K562 (cell line): Measurements from ENCODE around the gene HSPA1L. TPM values are rescaled to one million over a fixed set of nuclear protein-coding genes. Genes with fewer than 3 reads are reported as not detected.

Source experiments
- ATF1 ChIP-seq, 2 experiments: fragments of 450-650 bp in 1 of 2; IDR thresholded peaks; 2 replicates each; pipeline ENCODE4 v1.6.1; 2016; ENCODE audit warnings: missing compliant biosample characterization in 1 of 2, missing genetic modification characterization in 1 of 2
- CBX2 ChIP-seq: fragments of 200-600 bp; sonication (generic); IDR thresholded peaks from one replicate; pipeline ENCODE4 v1.6.1; 2012; ENCODE audit warnings: mild to moderate bottlenecking, low read length, inconsistent platforms; ENCODE audit not compliant: insufficient read depth, poor library complexity, severe bottlenecking
- CBX8 ChIP-seq: fragments of 200-600 bp; sonication (generic); IDR thresholded peaks from 2 replicates; pipeline ENCODE4 v1.6.1; 2012; ENCODE audit warnings: borderline replicate concordance, mixed run types, low read depth, mild to moderate bottlenecking, moderate library complexity, mixed read lengths, low read length, control low read depth, inconsistent platforms; ENCODE audit not compliant: poor library complexity, severe bottlenecking; ENCODE audit errors: extremely low read depth
- FOXK2 ChIP-seq, 2 experiments: fragments of 450-650 bp; IDR thresholded peaks in 1 of 2; conservative IDR thresholded peaks in 1 of 2; 2 replicates each; pipeline ENCODE4 v1.6.1; 2016; ENCODE audit warnings: low read depth in 2 of 2, mild to moderate bottlenecking in 1 of 2
- GTF2A2 ChIP-seq: IDR thresholded peaks from 2 replicates; pipeline ENCODE4 v1.6.1; 2016; ENCODE audit warnings: mild to moderate bottlenecking, missing genetic modification characterization, missing compliant biosample characterization
- NR1H2 ChIP-seq: sonication (generic); formaldehyde crosslinking; IDR thresholded peaks from 2 replicates; pipeline ENCODE4 v1.4.0; 2020; ENCODE audit warnings: mild to moderate bottlenecking, missing genetic modification reagents
- NR4A1 ChIP-seq, 2 experiments: fragments of 250-450 bp in 1 of 2; fragments of 450-650 bp in 1 of 2; sonication (Bioruptor Pico) in 1 of 2; IDR thresholded peaks; 2 replicates each; pipeline versions ENCODE4 v1.4.0 to v1.6.1; 2016 to 2020; ENCODE audit warnings: mild to moderate bottlenecking in 2 of 2, missing compliant biosample characterization in 1 of 2, missing genetic modification characterization in 1 of 2, moderate library complexity in 1 of 2
- NRF1 ChIP-seq, 2 experiments: fragments of 450-650 bp; IDR thresholded peaks in 1 of 2; conservative IDR thresholded peaks in 1 of 2; 2 replicates each; pipeline ENCODE4 v1.6.1; 2014; ENCODE audit warnings: mild to moderate bottlenecking in 2 of 2
- PYGO2 ChIP-seq: fragments of 450-650 bp; IDR thresholded peaks from 2 replicates; pipeline ENCODE4 v1.6.1; 2016; ENCODE audit warnings: mild to moderate bottlenecking, missing genetic modification characterization, moderate library complexity, missing compliant biosample characterization
- RBFOX2 ChIP-seq: fragments of 200-400 bp; formaldehyde crosslinking; IDR thresholded peaks from 2 replicates; pipeline ENCODE4 v1.6.1; 2017; ENCODE audit warnings: low read depth, mild to moderate bottlenecking, low read length, moderate library complexity
- RBM17 ChIP-seq: fragments of 200-400 bp; formaldehyde crosslinking; IDR thresholded peaks from 2 replicates; pipeline ENCODE4 v1.6.1; 2017; ENCODE audit warnings: low read depth, mild to moderate bottlenecking, low read length, borderline replicate concordance
- RBM22 ChIP-seq: fragments of 200-400 bp; formaldehyde crosslinking; IDR thresholded peaks from 2 replicates; pipeline ENCODE4 v1.6.1; 2018; ENCODE audit warnings: low read length, low read depth; ENCODE audit not compliant: poor library complexity, severe bottlenecking
- SAFB ChIP-seq: fragments of 200-400 bp; formaldehyde crosslinking; IDR thresholded peaks from 2 replicates; pipeline ENCODE4 v1.6.1; 2017; ENCODE audit warnings: low read depth, low read length, borderline replicate concordance
- SRSF7 ChIP-seq: fragments of 200-400 bp; formaldehyde crosslinking; optimal IDR thresholded peaks from 2 replicates; pipeline ENCODE3; 2017; ENCODE audit warnings: mild to moderate bottlenecking, low read depth, low read length
- TCF3 ChIP-seq: sonication (generic); formaldehyde crosslinking; IDR thresholded peaks from 2 replicates; pipeline ENCODE4 v1.4.0; 2020; ENCODE audit warnings: mild to moderate bottlenecking, missing genetic modification reagents
- XRCC3 ChIP-seq: fragments of 450-650 bp; IDR thresholded peaks from 2 replicates; pipeline ENCODE4 v1.6.1; 2017; ENCODE audit warnings: mild to moderate bottlenecking, moderate library complexity
- ZNF232 ChIP-seq: sonication (generic); formaldehyde crosslinking; IDR thresholded peaks from 2 replicates; pipeline ENCODE4 v1.8.0; 2022; ENCODE audit warnings: mild to moderate bottlenecking, missing genetic modification reagents
- polyA plus RNA-seq, 8 experiments: library from polyadenylated mRNA; depleted of rRNA in 4 of 8; stranded (reverse) in 5 of 8; unstranded in 3 of 8; fragments of >200 nt; fragmentation: Nextera tagmentation in 2 of 8; fragmentation: Illumina TruSeq in 1 of 8; extraction: Ambion mirVana in 2 of 8; extraction: Trizol in 1 of 8; gene quantifications; 2 replicates each; pipeline versions ENCODE4 v1.2.1 to v1.2.3, GENCODE V29; 2011 to 2014; ENCODE audit warnings: inconsistent platforms in 1 of 8, missing spikeins in 1 of 8
- total RNA-seq, 7 experiments: library from RNA; depleted of rRNA in 6 of 7; stranded (reverse); fragments of >200 nt in 6 of 7; fragmentation: Illumina TruSeq in 2 of 7; extraction: Trizol in 2 of 7; gene quantifications; 2 replicates each; pipeline versions ENCODE4 v1.2.1 to v1.2.3, GENCODE V29; 2011 to 2021; ENCODE audit warnings: low replicate concordance in 1 of 7
- TF ChIP-seq, protein P1 (sequence below): fragments of 150-350 bp; conservative IDR thresholded peaks from 2 replicates; pipeline ENCODE4 v1.6.1; 2014; ENCODE audit warnings: low read length
- TF ChIP-seq, protein P2 (sequence below): fragments of 150-350 bp; IDR thresholded peaks from 2 replicates; pipeline ENCODE4 v1.6.1; 2014; ENCODE audit warnings: low read depth, mild to moderate bottlenecking, low read length, borderline replicate concordance
- TF ChIP-seq, protein P3 (sequence below), 3 experiments: fragments of 200-800 bp in 1 of 3; sonication (Bioruptor generic) in 1 of 3; sonication (generic) in 1 of 3; formaldehyde crosslinking in 1 of 3; IDR thresholded peaks; 2 replicates each; pipeline versions ENCODE4 v1.6.1 to v1.8.0; 2016 to 2022; ENCODE audit warnings: mild to moderate bottlenecking in 2 of 3, missing compliant biosample characterization in 2 of 3, missing genetic modification characterization in 2 of 3, missing genetic modification reagents in 1 of 3

Gene HSPA1L
- total and polyA plus RNA-seq, 9 of the 15 experiments (the other 6 are each of a cell fraction or from before 2014, with no cell fraction given): 0.14 to 2.1 (median 1.3) TPM

DNA sequence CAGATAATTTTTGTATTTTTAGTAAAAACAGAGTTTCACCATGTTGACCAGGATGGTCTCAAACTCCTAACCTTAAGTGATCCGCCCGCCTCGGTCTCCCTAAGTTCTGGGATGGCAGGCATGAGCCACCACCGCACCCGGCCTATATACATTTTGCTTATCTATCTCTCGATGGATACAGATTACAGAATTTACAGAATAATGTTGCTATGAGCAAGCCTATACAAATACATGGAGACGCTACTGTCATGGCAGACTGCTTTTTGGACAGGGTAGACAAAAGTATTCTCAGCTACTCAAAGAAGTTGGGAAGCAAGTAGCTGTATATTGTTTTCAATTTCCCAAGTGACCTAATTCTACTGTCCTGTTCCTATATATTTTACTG, 1.6 kb downstream of the HSPA1L start (continued):
- TF ChIP-seq, protein P1, sequence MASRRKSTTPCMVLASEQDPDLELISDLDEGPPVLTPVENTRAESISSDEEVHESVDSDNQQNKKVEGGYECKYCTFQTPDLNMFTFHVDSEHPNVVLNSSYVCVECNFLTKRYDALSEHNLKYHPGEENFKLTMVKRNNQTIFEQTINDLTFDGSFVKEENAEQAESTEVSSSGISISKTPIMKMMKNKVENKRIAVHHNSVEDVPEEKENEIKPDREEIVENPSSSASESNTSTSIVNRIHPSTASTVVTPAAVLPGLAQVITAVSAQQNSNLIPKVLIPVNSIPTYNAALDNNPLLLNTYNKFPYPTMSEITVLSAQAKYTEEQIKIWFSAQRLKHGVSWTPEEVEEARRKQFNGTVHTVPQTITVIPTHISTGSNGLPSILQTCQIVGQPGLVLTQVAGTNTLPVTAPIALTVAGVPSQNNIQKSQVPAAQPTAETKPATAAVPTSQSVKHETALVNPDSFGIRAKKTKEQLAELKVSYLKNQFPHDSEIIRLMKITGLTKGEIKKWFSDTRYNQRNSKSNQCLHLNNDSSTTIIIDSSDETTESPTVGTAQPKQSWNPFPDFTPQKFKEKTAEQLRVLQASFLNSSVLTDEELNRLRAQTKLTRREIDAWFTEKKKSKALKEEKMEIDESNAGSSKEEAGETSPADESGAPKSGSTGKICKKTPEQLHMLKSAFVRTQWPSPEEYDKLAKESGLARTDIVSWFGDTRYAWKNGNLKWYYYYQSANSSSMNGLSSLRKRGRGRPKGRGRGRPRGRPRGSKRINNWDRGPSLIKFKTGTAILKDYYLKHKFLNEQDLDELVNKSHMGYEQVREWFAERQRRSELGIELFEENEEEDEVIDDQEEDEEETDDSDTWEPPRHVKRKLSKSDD: no peak
- TF ChIP-seq GTF2A2 (tag) (peak; percentile 70; the same call in 1 of the 2 replicates), NRF1 (conservative IDR thresholded peaks at IDR 0.05 in 1 of 2, IDR thresholded peaks at IDR 0.05 in 1 of 2) (no peak; a peak in 1 of 4 replicates), CBX8 (no peak), XRCC3 (no peak), NR1H2 (CRISPR knock-in tag) (no peak), SRSF7 (no peak), NR4A1 (CRISPR knock-in tag; IDR thresholded peaks at IDR 0.05) (no peak), NR4A1 (tag; IDR thresholded peaks at IDR 0.05) (peak; percentile 80; the same call in 1 of the 2 replicates), ZNF232 (CRISPR knock-in tag) (0 out of 2 replicates have a peak, but pooled peaks have one; percentile 32), SAFB (no peak), TCF3 (CRISPR knock-in tag) (no peak), RBM22 (no peak), RBM17 (no peak), RBFOX2 (no peak), ATF1 (CRISPR knock-in tag; IDR thresholded peaks at IDR 0.05) (no peak), ATF1 (tag; IDR thresholded peaks at IDR 0.05) (no peak), CBX2 (no peak), PYGO2 (tag) (peak; percentile 60; the same call in 1 of the 2 replicates), FOXK2 (conservative IDR thresholded peaks at IDR 0.05 in 1 of 2, IDR thresholded peaks at IDR 0.05 in 1 of 2; ENCODE audit: low read depth in 2 of 2) (no peak; a peak in 1 of 4 replicates)
- TF ChIP-seq, protein P2, sequence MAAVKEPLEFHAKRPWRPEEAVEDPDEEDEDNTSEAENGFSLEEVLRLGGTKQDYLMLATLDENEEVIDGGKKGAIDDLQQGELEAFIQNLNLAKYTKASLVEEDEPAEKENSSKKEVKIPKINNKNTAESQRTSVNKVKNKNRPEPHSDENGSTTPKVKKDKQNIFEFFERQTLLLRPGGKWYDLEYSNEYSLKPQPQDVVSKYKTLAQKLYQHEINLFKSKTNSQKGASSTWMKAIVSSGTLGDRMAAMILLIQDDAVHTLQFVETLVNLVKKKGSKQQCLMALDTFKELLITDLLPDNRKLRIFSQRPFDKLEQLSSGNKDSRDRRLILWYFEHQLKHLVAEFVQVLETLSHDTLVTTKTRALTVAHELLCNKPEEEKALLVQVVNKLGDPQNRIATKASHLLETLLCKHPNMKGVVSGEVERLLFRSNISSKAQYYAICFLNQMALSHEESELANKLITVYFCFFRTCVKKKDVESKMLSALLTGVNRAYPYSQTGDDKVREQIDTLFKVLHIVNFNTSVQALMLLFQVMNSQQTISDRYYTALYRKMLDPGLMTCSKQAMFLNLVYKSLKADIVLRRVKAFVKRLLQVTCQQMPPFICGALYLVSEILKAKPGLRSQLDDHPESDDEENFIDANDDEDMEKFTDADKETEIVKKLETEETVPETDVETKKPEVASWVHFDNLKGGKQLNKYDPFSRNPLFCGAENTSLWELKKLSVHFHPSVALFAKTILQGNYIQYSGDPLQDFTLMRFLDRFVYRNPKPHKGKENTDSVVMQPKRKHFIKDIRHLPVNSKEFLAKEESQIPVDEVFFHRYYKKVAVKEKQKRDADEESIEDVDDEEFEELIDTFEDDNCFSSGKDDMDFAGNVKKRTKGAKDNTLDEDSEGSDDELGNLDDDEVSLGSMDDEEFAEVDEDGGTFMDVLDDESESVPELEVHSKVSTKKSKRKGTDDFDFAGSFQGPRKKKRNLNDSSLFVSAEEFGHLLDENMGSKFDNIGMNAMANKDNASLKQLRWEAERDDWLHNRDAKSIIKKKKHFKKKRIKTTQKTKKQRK: no peak
- TF ChIP-seq, protein P3, sequence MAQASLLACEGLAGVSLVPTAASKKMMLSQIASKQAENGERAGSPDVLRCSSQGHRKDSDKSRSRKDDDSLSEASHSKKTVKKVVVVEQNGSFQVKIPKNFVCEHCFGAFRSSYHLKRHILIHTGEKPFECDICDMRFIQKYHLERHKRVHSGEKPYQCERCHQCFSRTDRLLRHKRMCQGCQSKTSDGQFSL (CRISPR knock-in tag; IDR thresholded peaks at IDR 0.05): peak; percentile 47; the same call in 1 of the 2 replicates
- TF ChIP-seq, protein P3 (tag; IDR thresholded peaks at IDR 0.05): peak; percentile 17 to 19; a peak in 1 of 4 replicates
